Fibroblast of peridontal ligament (primary cell): ENCODE measurements around the gene CRYGD.
"Not testable (repeated sequence)": the region's sequence is repeated elsewhere in the genome, so short reads cannot be mapped to it uniquely, and the experiment has no call there.

Source experiments
- DNase-seq: peaks from one replicate; pipeline ENCODE4 v3.0.0-alpha.2; 2010; ENCODE audit errors: extremely low read depth

CRYGD gene

DNA sequence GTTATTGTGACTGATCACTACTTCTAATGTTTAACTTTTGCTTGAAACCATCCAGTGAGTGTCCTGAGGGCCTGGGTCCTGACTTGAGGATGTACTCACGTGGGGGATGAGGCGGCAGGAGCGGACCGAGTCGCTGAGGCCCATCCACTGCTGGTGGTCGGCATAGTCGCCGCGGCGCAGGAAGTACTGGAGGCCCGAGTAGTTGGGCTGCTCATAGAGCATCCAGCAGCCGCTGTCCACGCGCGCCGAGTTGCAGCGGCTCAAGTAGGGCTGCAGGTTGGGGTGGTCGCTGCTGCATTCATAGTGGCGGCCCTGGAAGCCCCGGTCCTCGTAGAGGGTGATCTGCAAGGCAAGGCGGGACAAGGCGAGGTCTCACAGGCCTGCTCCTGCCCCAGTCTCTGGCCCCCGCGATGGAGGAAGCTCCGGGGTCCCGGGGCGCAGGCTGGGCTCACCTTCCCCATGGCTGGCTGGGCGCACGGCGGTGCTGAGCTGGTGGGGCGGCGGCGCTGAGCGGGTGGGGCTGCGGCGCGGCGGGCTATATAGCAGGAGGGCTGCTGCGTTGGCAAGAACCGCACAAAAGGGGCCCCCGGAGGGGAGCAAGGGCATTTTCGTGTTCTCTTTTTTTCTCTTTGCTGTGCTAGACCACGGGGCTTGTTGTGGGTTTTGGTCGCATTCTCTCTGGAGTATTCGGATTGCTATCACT lies at the start of gene CRYGD:
Gene CRYGD, minus strand, starts transcription at position 512 of the 703 bp plus-strand sequence. Its CDS starts 51 bp downstream, at position 461.
- DNase-seq = not testable (repeated sequence)

- DNase-seq = no peak
Measured at GRCh38 chr2:208172125-208172524, 47.8 kb upstream of the CRYGD start.

DNA sequence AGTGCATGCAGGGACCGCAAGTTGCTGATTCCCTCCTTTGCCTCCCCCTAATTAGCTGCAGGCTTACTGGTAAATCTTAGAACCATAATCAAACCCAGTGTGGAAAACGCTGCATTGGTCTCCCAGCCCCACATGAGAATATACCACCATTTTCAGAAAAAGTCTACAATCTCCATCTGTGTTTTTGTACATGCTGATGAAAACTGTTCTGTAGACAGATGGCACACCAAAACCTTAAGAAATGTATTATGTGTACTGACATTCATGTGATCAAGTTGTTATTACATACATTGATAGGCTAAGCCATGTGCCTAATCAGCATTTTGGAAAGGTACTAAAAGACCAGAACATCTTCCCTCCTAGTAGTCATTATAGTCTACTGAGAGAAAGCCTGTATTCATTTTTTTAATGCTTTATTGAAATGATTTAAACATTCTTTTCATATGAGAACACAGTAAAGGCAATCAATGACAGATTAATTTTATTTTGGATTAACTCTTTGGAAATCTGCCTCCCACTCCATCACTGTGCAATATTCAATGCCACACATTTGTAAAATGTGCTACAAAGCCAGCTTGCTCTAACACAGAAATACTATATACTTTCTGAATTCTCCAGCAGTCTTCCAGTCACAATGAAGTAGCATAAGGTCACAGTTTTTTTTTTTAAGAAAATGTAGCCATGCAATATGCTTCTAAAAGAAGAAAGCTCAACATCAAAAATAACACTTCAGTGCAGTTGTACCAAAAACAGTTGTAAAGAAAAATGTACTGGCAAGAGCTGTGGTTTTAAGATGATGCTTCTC lies 40.8 kb upstream of the CRYGD start:
- DNase-seq = no peak

GRCh38 chr2:208163489-208163888 lies 39.2 kb upstream of the CRYGD start, which contains the start of gene CRYGA:
CRYGA (minus strand) TSS chr2:208163589; CDS start chr2:208163556, 33 bp downstream.
- DNase-seq = no peak

DNA sequence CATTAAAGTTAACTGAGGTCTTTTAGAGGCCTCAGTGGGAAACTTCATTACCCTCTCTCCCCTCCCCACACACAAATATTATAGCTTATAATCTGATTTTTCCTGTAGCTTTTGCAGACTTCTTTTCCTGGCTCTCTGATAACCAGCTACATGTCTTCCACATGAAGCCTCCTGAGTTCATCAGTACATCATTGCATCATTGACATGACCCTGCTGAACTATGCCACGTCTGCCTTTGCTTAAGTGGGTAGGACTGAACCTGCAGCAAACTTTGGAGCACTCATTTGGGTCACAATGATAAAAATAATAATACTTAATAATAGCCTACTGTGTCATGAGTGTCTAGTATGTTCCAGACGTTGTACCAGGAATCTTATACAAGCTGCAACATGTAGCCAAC lies 32.1 kb upstream of the CRYGD start:
- no peak for DNase-seq

GRCh38 chr2:208153156-208153555 lies 28.8 kb upstream of the CRYGD start:
- no peak for DNase-seq

GRCh38 chr2:208150956-208151355 lies 26.6 kb upstream of the CRYGD start:
- no peak for DNase-seq

DNA sequence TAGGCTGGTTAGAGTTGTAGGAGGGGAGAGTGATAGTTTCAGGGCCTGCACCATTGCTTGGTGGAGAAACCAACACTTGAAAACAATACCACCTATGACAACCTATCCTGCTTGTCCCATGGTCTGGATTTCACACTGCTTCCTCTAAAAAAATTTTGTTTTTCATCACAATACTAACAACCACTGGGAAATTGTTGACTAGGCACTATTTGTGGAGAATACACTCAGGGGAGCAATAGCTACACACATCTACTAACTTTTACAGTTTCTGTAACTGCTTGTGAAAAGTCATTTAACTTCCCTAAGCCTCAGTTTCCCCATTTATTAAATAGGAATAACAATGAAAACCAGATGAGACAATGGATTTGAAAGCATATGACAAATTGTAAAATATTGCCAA lies 25.8 kb upstream of the CRYGD start:
- DNase-seq = no peak

DNA sequence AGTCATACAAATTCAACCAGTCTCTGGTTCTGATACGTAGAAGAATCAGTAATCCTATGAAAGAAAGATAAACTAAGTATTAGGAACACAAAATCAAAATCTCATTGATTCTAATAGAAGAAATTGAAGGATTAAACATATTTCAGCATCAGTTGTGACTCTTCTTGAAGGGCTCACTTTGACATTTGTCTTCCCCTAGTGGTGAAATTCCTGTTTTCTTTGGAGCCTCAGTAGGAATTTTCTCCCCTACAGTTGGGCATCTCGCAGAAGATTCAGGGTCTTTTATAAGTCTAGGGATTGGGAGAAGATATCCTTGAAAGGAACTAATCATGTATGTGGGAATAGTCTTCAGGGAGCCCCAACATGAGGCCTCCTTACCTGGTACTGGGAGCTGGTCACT lies 24.5 kb upstream of the CRYGD start:
- no peak for DNase-seq

GRCh38 chr2:208147759-208148158 lies 23.4 kb upstream of the CRYGD start:
- no peak for DNase-seq

DNA sequence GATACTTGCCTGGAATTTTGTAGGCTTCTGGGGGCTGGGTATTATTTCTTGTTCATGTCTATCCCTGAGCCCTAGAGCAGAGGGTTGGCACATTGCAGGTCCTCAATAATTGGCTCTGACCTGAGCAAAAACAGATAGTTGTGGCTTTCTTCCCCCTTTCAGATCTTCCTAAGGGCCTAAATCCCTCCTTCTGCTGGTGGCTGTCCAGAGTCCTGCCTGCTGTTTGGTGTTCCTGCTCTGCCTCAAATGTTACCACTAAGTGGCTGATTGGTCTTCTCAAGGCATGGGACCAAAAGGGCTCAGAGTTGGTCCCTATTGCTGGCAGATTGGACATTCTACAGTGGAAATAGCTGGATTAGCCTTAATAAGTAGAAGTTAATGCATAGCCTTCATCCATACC lies 22.7 kb upstream of the CRYGD start:
- no peak for DNase-seq

DNA sequence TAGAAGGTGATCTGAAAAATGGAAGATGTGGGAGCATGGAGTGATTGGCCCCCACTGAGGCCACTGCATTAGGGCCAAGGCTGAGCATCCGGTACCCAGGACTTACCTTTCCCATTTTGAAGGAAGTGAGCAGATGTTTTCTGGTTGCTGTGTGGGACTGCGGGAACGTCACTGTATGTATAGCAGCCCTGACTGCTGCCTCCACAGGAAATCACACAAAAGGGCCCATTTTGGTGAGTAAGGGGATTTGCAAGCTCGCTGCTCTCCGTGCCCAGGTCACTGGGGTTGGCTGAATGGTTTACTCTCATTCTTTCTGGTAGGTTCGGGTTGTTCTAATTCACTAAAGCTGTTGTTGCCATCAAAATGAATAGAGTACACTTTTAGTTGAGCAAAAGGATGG lies 21.7 kb upstream of the CRYGD start, which contains the start of gene CRYGB:
Gene CRYGB, minus strand, starts transcription at position 153 of the 400 bp plus-strand sequence. Its CDS starts 38 bp downstream, at position 115.
- no peak for DNase-seq

GRCh38 chr2:208142925-208143799 lies 18.8 kb upstream of the CRYGD start:
- no peak for DNase-seq

DNA sequence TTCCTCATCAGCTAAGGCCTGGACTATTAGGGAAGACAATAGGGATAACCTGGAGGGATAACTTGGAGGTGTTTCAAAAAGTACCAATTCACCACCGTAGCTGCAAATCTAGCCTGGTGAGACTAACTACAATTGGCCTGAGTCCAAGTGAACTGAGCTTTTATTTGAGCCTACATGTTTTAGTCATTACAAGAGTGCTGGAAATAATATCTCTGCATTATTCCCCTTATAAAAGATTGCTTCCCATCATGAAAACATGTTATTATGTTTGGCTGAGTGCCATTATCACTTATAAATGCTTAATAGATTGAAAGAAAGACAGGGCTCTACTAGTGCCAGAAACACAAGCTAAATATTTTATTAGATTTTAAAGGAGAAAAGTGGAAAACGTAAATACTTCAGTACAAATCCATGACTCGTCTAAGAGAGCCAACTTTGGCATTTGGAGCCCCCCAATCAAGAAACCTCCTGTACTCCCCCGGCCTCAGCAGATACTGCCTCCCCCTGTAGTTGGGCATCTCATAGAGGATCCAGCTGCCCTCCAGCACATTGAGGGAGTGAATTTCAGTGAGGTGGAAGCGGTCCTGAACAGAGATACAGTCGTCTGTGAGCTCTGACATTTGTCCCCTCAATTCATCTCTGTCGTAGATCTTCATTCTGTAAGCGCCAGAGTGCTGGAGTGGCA lies 18.1 kb upstream of the CRYGD start:
- DNase-seq = peak; percentile 8

- no peak for DNase-seq
Measured at GRCh38 chr2:208139447-208139846, 15.1 kb upstream of the CRYGD start.

DNA sequence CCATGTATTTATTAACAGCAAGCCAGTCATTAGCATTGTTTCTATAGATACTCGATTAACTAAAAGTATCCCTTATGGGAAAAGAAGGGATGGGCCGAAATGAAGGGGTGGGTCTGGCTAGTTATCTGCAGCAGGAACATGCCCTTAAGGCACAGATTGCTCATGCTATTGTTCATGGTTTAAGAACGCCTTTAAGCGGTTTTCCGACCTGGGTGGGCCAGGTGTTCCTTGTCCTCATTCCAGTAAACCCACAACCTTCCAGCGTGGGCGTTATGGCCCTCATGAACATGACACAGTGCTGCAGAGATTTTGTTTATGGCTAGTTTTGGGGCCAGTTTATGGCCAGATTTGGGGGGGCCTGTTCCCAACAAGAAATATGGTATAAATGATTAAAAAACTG lies 14.0 kb upstream of the CRYGD start:
- DNase-seq = not testable (repeated sequence)

GRCh38 chr2:208136716-208137094 lies 12.4 kb upstream of the CRYGD start:
- DNase-seq = no peak

- DNase-seq = no peak
Measured at GRCh38 chr2:208135794-208136715, 11.7 kb upstream of the CRYGD start.

GRCh38 chr2:208134928-208135586 lies 10.7 kb upstream of the CRYGD start:
- no peak for DNase-seq

DNA sequence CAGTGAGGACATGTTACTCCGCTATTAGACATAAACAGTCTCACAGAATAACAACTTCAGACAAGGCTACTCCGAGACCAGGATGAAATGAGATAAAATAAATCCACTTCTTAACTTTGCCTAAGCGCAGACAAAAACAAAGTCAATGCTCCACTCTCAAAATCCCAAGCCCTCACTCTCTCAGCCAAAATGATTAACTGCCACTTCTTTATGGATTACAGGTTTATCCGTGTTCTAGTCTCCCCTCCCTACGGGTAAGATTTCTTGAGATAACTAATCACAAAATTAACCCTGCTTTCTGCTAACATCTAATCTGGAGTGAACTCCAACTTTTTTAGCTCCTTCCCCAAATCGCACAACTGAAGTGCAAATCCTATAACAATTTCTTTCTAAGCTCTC lies 6.4 kb upstream of the CRYGD start:
- DNase-seq = no peak
